Skeletal muscle tissue (tissue), 4 donors: ENCODE results near the gene SLC66A2. TPM values are rescaled to one million over a fixed set of nuclear protein-coding genes. Genes with fewer than 3 reads are reported as not detected.

Source experiments
- H3K27ac ChIP-seq: one replicate; pipeline ENCODE4 v1.7.0; 2013; ENCODE audit warnings: mild to moderate bottlenecking, low read depth, low read length, inconsistent platforms
- H3K27me3 ChIP-seq, 3 donors: one replicate each; pipeline ENCODE4 v1.7.0; 2013; ENCODE audit warnings: low read length in 3 of 3; ENCODE audit not compliant: control insufficient read depth in 3 of 3, insufficient read depth in 3 of 3
- H3K36me3 ChIP-seq, 3 donors: one replicate each; pipeline ENCODE4 v1.7.0; 2013; ENCODE audit warnings: low read length in 3 of 3; ENCODE audit not compliant: control insufficient read depth in 3 of 3, insufficient read depth in 3 of 3
- H3K4me1 ChIP-seq, 3 donors: one replicate each; pipeline ENCODE4 v1.7.0; 2013; ENCODE audit warnings: low read length in 3 of 3, mild to moderate bottlenecking in 3 of 3; ENCODE audit not compliant: control insufficient read depth in 3 of 3, insufficient read depth in 3 of 3
- H3K4me3 ChIP-seq, 3 donors: one replicate each; pipeline ENCODE4 v1.7.0; 2013; ENCODE audit warnings: low read length in 3 of 3
- H3K9ac ChIP-seq, 3 donors: one replicate each; pipeline ENCODE4 v1.7.0; 2013; ENCODE audit warnings: low read length in 3 of 3, mild to moderate bottlenecking in 3 of 3, moderate library complexity in 2 of 3, low read depth in 1 of 3
- H3K9me3 ChIP-seq, 3 donors: one replicate each; pipeline ENCODE4 v1.7.0; 2013; ENCODE audit warnings: low read length in 3 of 3; ENCODE audit not compliant: control insufficient read depth in 3 of 3
- total RNA-seq: library from RNA; depleted of rRNA; stranded (reverse); fragments of >200 nt; gene quantifications from one replicate; pipeline ENCODE4 v1.2.3, GENCODE V29; 2014
- donor health status: Osteomylitis.

Gene SLC66A2
- total RNA-seq, 1 donor from 2014 or later = 20.4 TPM

DNA sequence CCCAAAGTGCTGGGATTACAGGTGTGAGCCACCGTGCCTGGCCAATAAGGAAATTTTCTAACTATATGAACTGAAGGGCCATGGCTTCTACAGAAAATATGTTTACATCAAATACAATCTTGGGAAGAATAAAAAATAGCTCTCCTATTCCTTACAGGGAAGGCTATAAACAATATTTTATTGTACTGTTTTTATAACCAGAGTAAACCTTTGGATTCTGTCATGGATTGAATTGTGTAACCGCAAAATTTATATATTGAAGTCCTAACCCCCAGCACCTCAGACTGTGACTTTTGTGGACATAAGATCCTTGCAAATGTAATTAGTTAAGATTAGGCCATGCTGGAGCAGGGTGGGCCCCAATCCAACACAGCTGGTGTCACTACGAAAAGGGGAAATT is 21.3 kb upstream of the SLC66A2 start:
- H3K27me3 ChIP-seq = no peaks in the 10 kb centered on the region
- no peaks in the 10 kb centered on the region for H3K9me3 ChIP-seq
- no peak overlapping the region for H3K9ac ChIP-seq
- H3K4me1 ChIP-seq = peaks cover 0 to 2% (median 0%) of the 10 kb centered on the region in 3 donors
- H3K27ac ChIP-seq = no peak overlapping the region
- peaks cover 29 to 50% (median 37%) of the 10 kb centered on the region in 3 donors for H3K36me3 ChIP-seq
- H3K4me3 ChIP-seq = no peak overlapping the region

- no peak overlapping the region for H3K27ac ChIP-seq
- no peaks in the 10 kb centered on the region for H3K27me3 ChIP-seq
- no peaks in the 10 kb centered on the region for H3K9me3 ChIP-seq
- H3K9ac ChIP-seq = no peak overlapping the region
- peaks cover 0 to 2% (median 0%) of the 10 kb centered on the region in 3 donors for H3K4me1 ChIP-seq
- no peak overlapping the region for H3K4me3 ChIP-seq
- H3K36me3 ChIP-seq = peaks cover 29 to 50% (median 37%) of the 10 kb centered on the region in 3 donors
These were observed 20.5 kb upstream of the SLC66A2 start for GRCh38 chr18:79971986-79972385.

DNA sequence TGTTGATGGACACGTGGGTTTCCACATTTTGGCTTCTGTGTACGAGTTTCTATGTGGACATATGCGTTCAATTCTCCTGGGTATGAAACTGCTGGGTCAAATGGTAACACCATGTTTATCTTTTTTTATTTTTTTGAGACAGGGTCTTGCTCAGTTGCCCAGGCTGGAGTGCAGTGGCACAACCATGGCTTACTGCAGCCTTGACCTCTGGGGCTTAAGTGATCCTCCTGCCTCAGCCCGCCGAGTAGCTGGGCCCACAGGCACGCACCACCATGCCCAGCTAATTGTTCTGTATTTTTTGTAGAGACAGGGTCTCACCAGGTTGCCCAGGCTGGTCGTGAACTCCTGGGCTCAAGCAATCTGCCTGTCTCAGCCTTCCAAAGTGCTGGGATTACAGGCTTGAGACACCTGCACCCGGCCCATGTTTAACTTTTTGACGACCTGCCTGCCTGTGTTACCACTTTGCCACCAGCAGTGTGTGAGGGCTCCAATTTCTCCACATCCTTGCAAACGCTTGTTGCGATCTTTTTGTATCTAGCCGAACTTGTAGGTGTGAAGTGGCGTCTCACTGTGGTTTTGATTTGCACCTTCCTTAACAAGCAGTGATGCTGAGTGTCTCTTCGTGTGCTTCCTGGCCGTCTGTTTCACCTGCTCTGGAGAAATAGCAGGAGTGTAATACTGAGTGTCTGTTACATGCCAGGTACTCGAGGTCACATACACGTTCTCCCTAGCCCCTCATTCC is 19.9 kb upstream of the SLC66A2 start:
- H3K9me3 ChIP-seq = no peaks in the 10 kb centered on the region
- H3K4me1 ChIP-seq = peaks cover 0 to 2% (median 0%) of the 10 kb centered on the region in 3 donors
- no peak overlapping the region for H3K4me3 ChIP-seq
- H3K36me3 ChIP-seq = peaks cover 29 to 50% (median 37%) of the 10 kb centered on the region in 3 donors
- H3K27me3 ChIP-seq = no peaks in the 10 kb centered on the region
- H3K27ac ChIP-seq = no peak overlapping the region
- no peak overlapping the region for H3K9ac ChIP-seq

DNA sequence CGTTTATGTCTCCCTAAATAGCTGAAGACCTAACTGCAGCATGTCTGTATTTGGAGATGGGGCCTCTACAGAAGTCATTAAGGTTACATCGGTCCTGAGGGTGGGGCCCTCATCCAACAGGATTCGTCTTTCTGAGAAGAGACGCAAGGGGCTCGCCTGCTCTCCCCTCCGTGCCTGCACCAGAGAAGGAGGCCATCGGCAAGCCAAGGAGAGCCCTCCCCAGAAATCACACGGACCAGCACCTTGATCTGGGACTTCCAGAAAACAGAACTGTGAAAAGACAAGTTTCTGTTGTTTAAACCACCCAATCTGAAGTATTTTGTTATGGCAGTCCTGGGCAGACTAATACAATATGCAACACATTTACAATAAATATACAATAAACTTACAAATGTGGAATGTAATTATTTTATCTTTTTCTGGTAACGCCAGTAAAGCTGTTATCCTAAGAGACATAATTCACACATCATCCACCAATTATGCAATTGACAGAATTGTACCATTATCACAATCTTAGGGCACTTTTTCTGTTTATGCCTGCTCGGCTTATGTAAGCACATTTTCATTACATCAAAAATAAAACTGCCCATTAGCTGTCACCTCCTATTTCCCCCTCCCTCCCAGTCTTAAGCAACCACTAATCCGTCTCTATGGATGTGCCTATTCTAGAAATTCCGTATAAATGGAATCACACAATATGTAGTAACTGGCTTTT is 19.1 kb upstream of the SLC66A2 start:
- no peak overlapping the region for H3K9ac ChIP-seq
- no peaks in the 10 kb centered on the region for H3K9me3 ChIP-seq
- peaks cover 26 to 46% (median 37%) of the 10 kb centered on the region in 3 donors for H3K36me3 ChIP-seq
- H3K4me1 ChIP-seq = peaks cover 0 to 2% (median under 1%) of the 10 kb centered on the region in 3 donors
- no peaks in the 10 kb centered on the region for H3K27me3 ChIP-seq
- no peak overlapping the region for H3K4me3 ChIP-seq
- no peak overlapping the region for H3K27ac ChIP-seq

DNA sequence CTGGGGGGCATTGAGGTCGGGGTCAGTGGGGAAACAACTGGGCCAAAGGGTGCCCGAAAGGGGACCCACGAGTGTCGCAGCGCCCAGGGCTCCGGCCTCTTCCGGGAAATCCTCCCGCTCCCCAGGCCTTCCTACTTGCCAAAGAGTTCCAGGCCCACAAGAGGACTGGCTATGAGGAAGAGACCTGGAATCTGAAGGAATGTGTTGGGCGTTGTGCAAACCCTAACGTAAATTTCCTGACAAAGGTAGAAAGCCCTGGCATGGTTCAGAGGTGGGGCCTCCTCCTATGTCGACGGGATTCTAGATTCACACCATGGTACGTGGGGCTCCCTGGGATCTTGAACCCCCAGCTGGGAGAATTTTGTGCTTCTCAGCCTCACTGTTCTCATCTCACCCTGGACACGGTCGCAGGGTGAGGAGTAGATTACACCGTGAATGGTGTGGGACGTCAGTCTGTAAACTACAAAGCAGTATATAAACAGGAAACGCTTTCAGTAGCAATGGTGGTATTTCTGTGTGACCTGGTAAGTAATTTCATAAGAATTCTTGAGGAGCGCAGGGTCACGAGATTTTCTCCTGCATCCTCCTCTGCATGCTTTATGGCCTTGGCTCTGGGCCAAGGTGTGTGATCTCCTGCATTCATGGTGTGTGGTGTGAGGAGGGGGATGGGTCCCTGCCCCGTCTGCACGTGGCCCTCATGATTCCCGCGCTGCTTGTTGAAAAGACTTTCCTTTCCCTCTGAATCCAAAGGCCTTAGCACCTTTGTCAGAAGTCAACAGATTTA is 13.9 kb upstream of the SLC66A2 start:
- peaks cover 6 to 11% (median 8%) of the 10 kb centered on the region in 3 donors for H3K4me1 ChIP-seq
- peak overlapping the region; percentile 73 to 76 (median 75) for H3K4me3 ChIP-seq
- peak overlapping the region; percentile 72 to 88 (median 77) for H3K9ac ChIP-seq
- peaks cover 2 to 9% (median 8%) of the 10 kb centered on the region in 3 donors for H3K36me3 ChIP-seq
- peaks cover 0 to 7% (median 6%) of the 10 kb centered on the region in 3 donors for H3K27me3 ChIP-seq
- peak overlapping the region; percentile 71 for H3K27ac ChIP-seq
- H3K9me3 ChIP-seq = no peaks in the 10 kb centered on the region

DNA sequence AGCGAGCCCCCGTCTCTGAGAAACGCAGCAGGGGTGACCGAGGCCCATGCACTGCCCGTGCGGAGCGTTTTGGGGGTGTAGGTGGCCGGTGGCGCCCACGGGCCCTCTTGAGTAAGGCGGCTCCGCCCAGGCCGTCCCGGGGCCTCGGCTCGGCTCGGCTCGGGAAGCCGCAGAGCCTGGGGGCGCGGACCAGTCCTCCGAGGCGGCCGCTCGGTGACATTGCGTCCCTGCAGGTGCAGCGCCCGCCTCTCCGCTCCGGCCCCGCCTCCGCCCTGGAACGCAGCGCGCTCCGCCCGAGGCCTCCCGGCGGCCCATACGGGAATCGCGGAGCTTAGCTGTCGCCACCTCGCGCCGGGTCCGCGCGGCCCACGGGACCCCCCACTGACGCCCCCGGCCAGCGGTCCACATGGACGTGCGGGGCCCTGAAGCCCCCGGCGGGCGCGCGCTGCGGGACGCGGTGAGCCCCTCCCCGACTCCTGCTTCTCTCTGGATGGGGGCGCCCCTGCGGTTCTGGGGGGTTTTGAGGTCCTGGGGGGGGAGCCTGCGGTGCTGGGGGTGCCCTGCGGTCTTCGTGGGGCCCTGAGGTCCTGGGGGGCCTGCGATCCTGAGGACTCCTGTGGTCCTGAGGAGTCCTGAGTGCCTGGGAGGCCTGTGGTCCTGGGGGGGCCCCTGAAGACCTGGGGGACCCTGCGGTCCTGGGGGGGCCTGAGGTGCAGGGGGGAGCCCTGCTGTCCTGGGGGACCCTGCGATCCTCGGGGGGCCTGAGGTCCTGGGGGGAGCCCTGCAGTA is 13.1 kb upstream of the SLC66A2 start, which contains the start of gene HSBP1L1:
TSS of gene HSBP1L1 (plus strand) at position 314 of the 789 bp plus-strand sequence. CDS start at position 407, 93 bp downstream.
- Histone ChIP-seq H3K36me3 (peaks cover 2 to 4% (median 3%) of the 10 kb centered on the region in 3 donors), H3K27me3 (peaks cover 0 to 10% (median 6%) of the 10 kb centered on the region in 3 donors), H3K4me3 (peak within 1 kb of the TSS; percentile 73 to 76 (median 75)), H3K9ac (peak within 1 kb of the TSS; percentile 72 to 88 (median 77)), H3K9me3 (no peaks in the 10 kb centered on the region), H3K27ac (peak within 1 kb of the TSS; percentile 71), H3K4me1 (peaks cover 6 to 11% (median 8%) of the 10 kb centered on the region in 3 donors)

DNA sequence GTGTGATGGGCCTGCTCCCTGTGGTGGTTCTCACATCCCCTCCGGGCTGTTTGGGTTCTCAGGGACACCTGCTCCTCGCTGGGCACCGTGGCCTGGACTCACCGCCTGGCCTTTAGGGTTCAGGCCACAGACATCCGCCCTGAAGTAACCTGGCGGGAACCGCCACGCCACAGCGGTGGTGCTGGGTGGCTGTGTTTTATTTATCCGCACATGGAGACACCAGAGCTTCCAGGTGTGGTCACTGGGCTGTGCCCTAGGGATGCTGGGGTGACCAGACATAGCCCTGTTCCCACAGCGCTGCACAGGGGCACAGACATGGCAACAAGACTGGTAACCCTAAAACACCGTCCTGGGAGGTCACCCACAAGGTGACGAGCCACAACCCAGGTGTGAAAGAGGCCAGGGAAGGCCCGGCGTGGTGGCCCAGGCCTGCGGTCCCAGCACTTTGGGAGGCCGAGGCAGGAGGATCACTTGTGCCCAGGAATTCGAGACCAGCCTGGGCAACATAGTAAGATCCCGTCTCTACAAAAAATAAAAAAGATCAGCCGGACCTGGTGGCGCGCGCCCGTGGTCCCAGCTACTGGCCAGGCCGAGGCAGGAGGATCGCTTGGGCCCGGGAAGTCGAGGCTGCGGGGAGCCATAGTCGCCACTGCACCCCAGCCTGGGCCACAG is 12.3 kb upstream of the SLC66A2 start:
- Histone ChIP-seq H3K27me3 (peaks cover 0 to 14% (median 6%) of the 10 kb centered on the region in 3 donors), H3K36me3 (peaks cover 0 to 4% (median 2%) of the 10 kb centered on the region in 3 donors), H3K9ac (peak overlapping the region; percentile 72 to 88 (median 77)), H3K4me3 (peak overlapping the region; percentile 73 to 76 (median 75)), H3K9me3 (no peaks in the 10 kb centered on the region), H3K27ac (peak overlapping the region; percentile 13), H3K4me1 (peaks cover 6 to 11% (median 8%) of the 10 kb centered on the region in 3 donors)

DNA sequence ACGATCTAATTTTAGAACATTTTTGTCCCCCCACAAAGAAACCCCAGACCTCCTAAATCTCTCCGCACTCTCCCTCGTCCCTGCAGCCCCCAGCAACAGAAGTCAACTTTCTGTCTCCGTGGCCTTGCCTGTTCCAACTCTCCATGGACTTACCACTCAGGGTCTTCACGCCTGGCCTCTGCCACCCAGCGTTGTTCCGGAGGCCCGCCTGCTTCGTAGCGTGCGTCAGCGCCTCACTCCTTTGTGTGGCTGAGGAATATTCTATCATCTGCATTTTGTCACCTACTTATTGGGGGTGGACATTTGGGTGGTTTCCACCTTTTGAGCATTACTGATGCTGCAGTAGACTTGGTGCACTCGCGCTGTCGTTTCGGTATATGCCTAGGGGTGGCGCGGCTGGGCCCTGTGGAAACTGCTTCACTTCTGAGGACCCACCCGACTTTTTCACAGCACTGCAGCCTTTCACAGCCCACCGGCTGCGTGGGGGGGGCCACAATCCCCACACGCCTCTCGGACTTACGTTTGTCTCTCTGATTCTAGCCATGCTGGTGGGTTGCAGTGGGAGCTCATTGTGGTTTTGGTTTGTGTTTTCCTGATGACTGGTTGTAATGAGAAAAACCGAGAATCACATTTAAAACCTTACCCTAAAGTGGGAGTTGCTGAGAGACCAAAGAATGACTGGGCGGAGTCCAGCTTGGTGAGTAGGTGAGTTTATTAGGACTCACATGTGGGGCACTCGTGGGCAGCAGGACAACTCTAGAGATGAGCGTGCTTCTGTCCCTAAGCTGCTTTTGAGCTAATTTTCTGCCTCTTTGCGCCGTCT is 11.6 kb upstream of the SLC66A2 start:
- Histone ChIP-seq H3K27me3 (peaks cover 0 to 19% (median 6%) of the 10 kb centered on the region in 3 donors), H3K4me1 (peaks cover 6 to 11% (median 8%) of the 10 kb centered on the region in 3 donors), H3K9me3 (no peaks in the 10 kb centered on the region), H3K4me3 (no peak overlapping the region), H3K36me3 (peaks cover 0 to 4% (median 2%) of the 10 kb centered on the region in 3 donors), H3K9ac (no peak overlapping the region), H3K27ac (no peak overlapping the region)
